ENCODE data around the gene KIF4A. TPM values are rescaled to one million over a fixed set of nuclear protein-coding genes. Genes with fewer than 3 reads are reported as not detected.

The KIF4A gene
- total and polyA plus RNA-seq, 10 of the 15 experiments (the other 5 are each of a cell fraction or from before 2014, with no cell fraction given) = 10.8 to 28.8 (median 22.5) TPM

DNA sequence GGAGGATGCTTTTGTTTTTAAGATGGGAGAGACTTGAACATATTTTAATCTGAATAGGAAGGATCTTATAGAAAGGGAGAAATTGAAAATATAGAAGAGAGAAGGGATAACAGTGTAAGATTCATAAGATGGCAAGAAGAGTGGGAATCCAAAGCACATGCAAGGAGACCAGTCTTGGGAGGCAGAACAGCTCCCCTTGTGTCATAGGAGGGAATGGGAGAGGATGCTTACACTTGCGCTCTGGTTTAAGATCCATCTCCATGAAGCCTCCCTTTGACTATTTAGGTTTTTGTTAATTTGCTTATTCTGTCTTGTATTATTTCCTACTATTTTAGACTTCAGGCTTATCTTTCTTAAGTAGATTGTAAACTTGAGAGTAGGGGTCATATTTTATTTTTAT is 42.7 kb downstream of the KIF4A start:
- H3K4me1 ChIP-seq (ENCODE audit: control insufficient read depth, insufficient read depth, low read length) = no peaks in the 10 kb centered on the region
- in situ Hi-C loops (cut with MboI) = no loop called here
- no peak overlapping the region for H3K4me3 ChIP-seq
- H3K79me2 ChIP-seq (ENCODE audit: control insufficient read depth, insufficient read depth, low read length) = no peaks in the 10 kb centered on the region
- 36% methylated on average over 1 of the region's 1 CpG for WGBS (ENCODE audit: insufficient coverage, insufficient replicate concordance, low lambda C conversion rate, missing lambda C conversion rate)
- SMC1A ChIA-PET (ENCODE audit: uncharacterized antibody, unreplicated experiment) = interaction anchor here (1.4 kb wide), 1 partner anchor 39 kb away, joined by 3 read pairs; no protein-coding TSS in a partner anchor
- H3K9me3 ChIP-seq (replicated peaks; ENCODE audit: control insufficient read depth, insufficient read depth, low read length) = no peaks in the 10 kb centered on the region
- H3K27me3 ChIP-seq (replicated peaks in 1 of 2; ENCODE audit: control insufficient read depth in 2 of 2, insufficient read depth in 2 of 2, low read length in 1 of 2) = no peaks in the 10 kb centered on the region
- no TSS peak for BruUV-seq (replicated peaks)
- no peaks in the 10 kb centered on the region for H4K20me1 ChIP-seq (ENCODE audit: control insufficient read depth, insufficient read depth)
- no peak overlapping the region for H2AFZ ChIP-seq (ENCODE audit: control insufficient read depth, low read depth, low read length)
- FAIRE-seq = no peak
- RAD21 ChIA-PET (ENCODE audit: unreplicated experiment) = no interaction called here
- no peak overlapping the region for H3K9ac ChIP-seq (ENCODE audit: control insufficient read depth, insufficient read depth, low read length)
- intact Hi-C loops (cut with micrococcal nuclease; ENCODE audit: unreplicated experiment) = no loop called here
- POLR2A ChIA-PET = no interaction called here
- H3K36me3 ChIP-seq (ENCODE audit: control insufficient read depth in 2 of 2, insufficient read depth in 2 of 2, low read length in 1 of 2) = no peaks in the 10 kb centered on the region
- H3K27ac ChIP-seq (ENCODE audit: control insufficient read depth, insufficient read depth) = no peak overlapping the region
- TF ChIP-seq GATAD2B (conservative IDR thresholded peaks at IDR 0.05; ENCODE audit: low read depth) = no peak
- no peak for TF ChIP-seq EGR1 (IDR thresholded peaks at IDR 0.05; ENCODE audit: borderline replicate concordance in 1 of 2, low read depth in 2 of 2, low read length in 2 of 2)
- no peak for TF ChIP-seq FOS (IDR thresholded peaks at IDR 0.05; ENCODE audit: borderline replicate concordance, extremely low read depth, insufficient read length)
- TF ChIP-seq BCL11A (IDR thresholded peaks at IDR 0.05; ENCODE audit: low read depth, low read length) = no peak
- CTCF ChIA-PET = no interaction called here
- no peak overlapping the region for H3K4me2 ChIP-seq (ENCODE audit: control insufficient read depth, insufficient read depth)
- no peak for DNase-seq (ENCODE audit: low read depth, low spot score)
- ATAC-seq = no peak

DNA sequence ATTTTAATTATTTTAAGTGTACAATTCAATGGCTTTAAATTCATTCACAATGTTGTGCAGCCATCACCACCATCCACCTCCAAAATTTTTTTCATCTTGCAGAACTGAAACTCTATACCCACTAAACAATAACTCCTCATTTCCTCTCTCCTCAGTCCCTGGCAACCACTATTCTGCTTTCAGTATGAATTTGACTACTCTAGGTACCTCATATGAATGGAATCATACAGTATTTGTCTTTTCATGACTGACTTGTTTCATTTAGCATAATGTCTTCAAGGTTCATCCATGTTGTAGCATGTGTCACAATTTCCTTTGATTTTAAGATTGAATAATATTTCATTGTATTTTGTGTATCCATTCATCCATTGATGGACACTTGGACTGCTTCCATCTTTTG is 46.9 kb downstream of the KIF4A start:
- no peaks in the 10 kb centered on the region for H4K20me1 ChIP-seq (ENCODE audit: control insufficient read depth, insufficient read depth)
- RAD21 ChIA-PET (ENCODE audit: unreplicated experiment) = no interaction called here
- SMC1A ChIA-PET (ENCODE audit: uncharacterized antibody, unreplicated experiment) = no interaction called here
- H3K27me3 ChIP-seq (replicated peaks in 1 of 2; ENCODE audit: control insufficient read depth in 2 of 2, insufficient read depth in 2 of 2, low read length in 1 of 2) = no peaks in the 10 kb centered on the region
- FAIRE-seq = peak; percentile 52
- POLR2A ChIA-PET = no interaction called here
- intact Hi-C loops (cut with micrococcal nuclease; ENCODE audit: unreplicated experiment) = no loop called here
- H3K9me3 ChIP-seq (replicated peaks; ENCODE audit: control insufficient read depth, insufficient read depth, low read length) = no peaks in the 10 kb centered on the region
- peak; percentile 100 for ATAC-seq
- in situ Hi-C loops (cut with MboI) = no loop called here
- no peak overlapping the region for H3K9ac ChIP-seq (ENCODE audit: control insufficient read depth, insufficient read depth, low read length)
- no peak overlapping the region for H2AFZ ChIP-seq (ENCODE audit: control insufficient read depth, low read depth, low read length)
- no TSS peak for BruUV-seq (replicated peaks)
- CTCF ChIA-PET = no interaction called here
- no peaks in the 10 kb centered on the region for H3K4me1 ChIP-seq (ENCODE audit: control insufficient read depth, insufficient read depth, low read length)
- no peaks in the 10 kb centered on the region for H3K36me3 ChIP-seq (ENCODE audit: control insufficient read depth in 2 of 2, insufficient read depth in 2 of 2, low read length in 1 of 2)
- no peaks in the 10 kb centered on the region for H3K79me2 ChIP-seq (ENCODE audit: control insufficient read depth, insufficient read depth, low read length)
- no peak overlapping the region for H3K4me2 ChIP-seq (ENCODE audit: control insufficient read depth, insufficient read depth)
- no peak overlapping the region for H3K4me3 ChIP-seq
- peak; percentile 50 for DNase-seq (ENCODE audit: low read depth, low spot score)
- H3K27ac ChIP-seq (ENCODE audit: control insufficient read depth, insufficient read depth) = no peak overlapping the region
- TF ChIP-seq, protein P1, sequence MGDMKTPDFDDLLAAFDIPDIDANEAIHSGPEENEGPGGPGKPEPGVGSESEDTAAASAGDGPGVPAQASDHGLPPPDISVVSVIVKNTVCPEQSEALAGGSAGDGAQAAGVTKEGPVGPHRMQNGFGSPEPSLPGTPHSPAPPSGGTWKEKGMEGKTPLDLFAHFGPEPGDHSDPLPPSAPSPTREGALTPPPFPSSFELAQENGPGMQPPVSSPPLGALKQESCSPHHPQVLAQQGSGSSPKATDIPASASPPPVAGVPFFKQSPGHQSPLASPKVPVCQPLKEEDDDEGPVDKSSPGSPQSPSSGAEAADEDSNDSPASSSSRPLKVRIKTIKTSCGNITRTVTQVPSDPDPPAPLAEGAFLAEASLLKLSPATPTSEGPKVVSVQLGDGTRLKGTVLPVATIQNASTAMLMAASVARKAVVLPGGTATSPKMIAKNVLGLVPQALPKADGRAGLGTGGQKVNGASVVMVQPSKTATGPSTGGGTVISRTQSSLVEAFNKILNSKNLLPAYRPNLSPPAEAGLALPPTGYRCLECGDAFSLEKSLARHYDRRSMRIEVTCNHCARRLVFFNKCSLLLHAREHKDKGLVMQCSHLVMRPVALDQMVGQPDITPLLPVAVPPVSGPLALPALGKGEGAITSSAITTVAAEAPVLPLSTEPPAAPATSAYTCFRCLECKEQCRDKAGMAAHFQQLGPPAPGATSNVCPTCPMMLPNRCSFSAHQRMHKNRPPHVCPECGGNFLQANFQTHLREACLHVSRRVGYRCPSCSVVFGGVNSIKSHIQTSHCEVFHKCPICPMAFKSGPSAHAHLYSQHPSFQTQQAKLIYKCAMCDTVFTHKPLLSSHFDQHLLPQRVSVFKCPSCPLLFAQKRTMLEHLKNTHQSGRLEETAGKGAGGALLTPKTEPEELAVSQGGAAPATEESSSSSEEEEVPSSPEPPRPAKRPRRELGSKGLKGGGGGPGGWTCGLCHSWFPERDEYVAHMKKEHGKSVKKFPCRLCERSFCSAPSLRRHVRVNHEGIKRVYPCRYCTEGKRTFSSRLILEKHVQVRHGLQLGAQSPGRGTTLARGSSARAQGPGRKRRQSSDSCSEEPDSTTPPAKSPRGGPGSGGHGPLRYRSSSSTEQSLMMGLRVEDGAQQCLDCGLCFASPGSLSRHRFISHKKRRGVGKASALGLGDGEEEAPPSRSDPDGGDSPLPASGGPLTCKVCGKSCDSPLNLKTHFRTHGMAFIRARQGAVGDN (IDR thresholded peaks at IDR 0.05) = no peak
- TF ChIP-seq RAD21 (IDR thresholded peaks at IDR 0.05; ENCODE audit: insufficient read depth, low read depth, low read length) (no peak), RUNX3 (IDR thresholded peaks at IDR 0.05; ENCODE audit: low read length) (peak; percentile 96), NFYB (IDR thresholded peaks at IDR 0.05; ENCODE audit: insufficient read depth, low read depth, low read length) (no peak), CREM (IDR thresholded peaks at IDR 0.05; ENCODE audit: low read depth) (peak; percentile 77), CHD2 (IDR thresholded peaks at IDR 0.05; ENCODE audit: borderline replicate concordance, low read depth, low read length) (no peak), ZNF207 (IDR thresholded peaks at IDR 0.05; ENCODE audit: borderline replicate concordance) (no peak), BCL11A (IDR thresholded peaks at IDR 0.05; ENCODE audit: low read depth, low read length) (peak; percentile 93), HDAC6 (IDR thresholded peaks at IDR 0.05; ENCODE audit: unreplicated experiment) (no peak)
- TF ChIP-seq, protein P2, sequence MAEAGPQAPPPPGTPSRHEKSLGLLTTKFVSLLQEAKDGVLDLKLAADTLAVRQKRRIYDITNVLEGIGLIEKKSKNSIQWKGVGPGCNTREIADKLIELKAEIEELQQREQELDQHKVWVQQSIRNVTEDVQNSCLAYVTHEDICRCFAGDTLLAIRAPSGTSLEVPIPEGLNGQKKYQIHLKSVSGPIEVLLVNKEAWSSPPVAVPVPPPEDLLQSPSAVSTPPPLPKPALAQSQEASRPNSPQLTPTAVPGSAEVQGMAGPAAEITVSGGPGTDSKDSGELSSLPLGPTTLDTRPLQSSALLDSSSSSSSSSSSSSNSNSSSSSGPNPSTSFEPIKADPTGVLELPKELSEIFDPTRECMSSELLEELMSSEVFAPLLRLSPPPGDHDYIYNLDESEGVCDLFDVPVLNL (IDR thresholded peaks at IDR 0.05; ENCODE audit: low read depth, low read length) = no peak

All from GM12878 (cell line).